ENCODE measurements around the gene CHML. TPM values are rescaled to one million over a fixed set of nuclear protein-coding genes. Genes with fewer than 3 reads are reported as not detected.

Gene CHML
- 13.2 and 30.7 TPM in 2 replicates for total RNA-seq

DNA sequence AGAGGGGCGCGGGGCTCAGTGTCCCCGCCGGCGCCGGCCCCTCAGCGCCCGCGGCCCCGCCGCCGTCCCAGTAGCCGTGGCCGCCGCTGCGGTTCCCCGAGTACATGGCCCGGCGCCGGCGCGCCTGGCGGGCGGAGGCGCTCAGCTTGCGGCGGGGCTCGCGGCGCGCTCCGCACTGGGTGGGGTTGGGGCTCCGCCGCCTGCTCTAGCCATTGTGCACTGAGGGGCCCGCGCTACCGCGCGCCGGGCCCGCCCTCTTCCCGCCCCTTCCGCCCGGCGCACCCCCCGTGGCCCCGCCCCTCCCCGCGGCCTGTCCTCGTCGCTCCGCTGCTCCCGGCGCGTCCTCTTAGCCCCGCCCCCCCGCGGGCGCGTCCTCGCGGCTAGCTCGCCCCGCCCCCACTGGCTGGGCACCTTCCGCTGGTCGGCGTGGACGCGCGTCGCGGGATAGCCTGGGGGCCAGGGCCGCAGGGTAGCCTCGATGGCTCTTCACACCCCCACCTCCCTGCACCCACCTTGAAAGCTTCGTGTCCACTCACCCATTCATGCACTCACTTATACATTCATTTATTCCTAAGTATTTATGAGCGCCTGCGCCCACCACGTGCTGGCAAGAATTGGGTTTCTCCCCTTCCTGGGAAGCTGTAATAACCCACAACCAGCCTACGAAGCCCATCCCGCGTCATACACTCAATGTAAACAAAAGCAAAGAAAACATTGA is at the start of gene CHML, which contains the start of gene OPN3:
Gene CHML, minus strand, starts transcription at position 221 of the 718 bp plus-strand sequence. CDS start 4,603 bp downstream, outside the sequence.
Gene OPN3, minus strand, starts transcription at position 221 of the 718 bp plus-strand sequence. Its CDS starts 115 bp downstream, at position 106.

DNA sequence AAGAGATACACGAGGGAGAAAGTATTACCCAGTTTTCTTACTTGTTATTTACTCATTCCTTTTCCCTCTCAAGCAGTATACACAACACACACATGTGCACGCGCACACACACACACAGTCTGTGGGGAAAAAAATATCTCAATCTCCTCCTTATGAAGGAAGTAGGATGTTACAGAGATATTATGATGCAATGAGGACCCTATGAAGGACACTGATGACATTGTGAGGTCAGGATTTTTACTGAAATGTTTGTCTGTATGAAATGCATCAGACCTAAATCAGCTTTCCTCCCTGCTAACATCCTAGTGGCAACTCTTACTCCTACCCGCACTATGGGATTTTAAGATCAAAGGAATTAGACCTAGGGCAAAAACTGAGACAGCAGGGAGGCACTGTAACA is 11.8 kb upstream of the CHML start, which contains the start of gene WDR64:
Gene WDR64, plus strand, starts transcription at position 270 of the 400 bp plus-strand sequence. CDS start 204 bp downstream, outside the sequence.

Other genes with a start within 250 kb of the CHML start
- gene FH, start 120.6 kb downstream of the CHML start, total RNA-seq, result 185 and 200 TPM in 2 replicates
- under 0.01 TPM in 2 replicates for gene KMO, start 108.0 kb downstream of the CHML start, total RNA-seq
- 22.4 and 32.1 TPM in 2 replicates for gene OPN3, start within 50 bp of the CHML start, total RNA-seq
- gene WDR64, start 11.9 kb upstream of the CHML start, total RNA-seq, result not detected in 2 replicates
- 14.7 and 29.5 TPM in 2 replicates for gene EXO1, start 207.8 kb upstream of the CHML start, total RNA-seq